ENCODE results near the gene SLC35G4.
"Not testable (repeated sequence)": the region's sequence is repeated elsewhere in the genome, so short reads cannot be mapped to it uniquely, and the experiment has no call there.

Gene SLC35G4

GRCh38 chr18:11579916-11580315 lies 29.5 kb upstream of the SLC35G4 start:
- no peaks in the 10 kb centered on the region for H3K4me1 ChIP-seq (ENCODE audit: insufficient read depth, low read length)
- no peak overlapping the region for H3K27ac ChIP-seq (ENCODE audit: low read length)
- H3K9ac ChIP-seq (ENCODE audit: low read depth, low read length) = no peak overlapping the region
- H3K9me3 ChIP-seq (ENCODE audit: insufficient read depth, low read depth, low read length) = no peaks in the 10 kb centered on the region
- H3K27me3 ChIP-seq (ENCODE audit: insufficient read depth, low read length) = no peaks in the 10 kb centered on the region
- H3K4me3 ChIP-seq (ENCODE audit: low read length) = no peak overlapping the region
- no peaks in the 10 kb centered on the region for H3K36me3 ChIP-seq (ENCODE audit: insufficient read depth, low read depth, low read length)

- no peaks in the 10 kb centered on the region for H3K4me1 ChIP-seq (ENCODE audit: insufficient read depth, low read length)
- no peaks in the 10 kb centered on the region for H3K27me3 ChIP-seq (ENCODE audit: insufficient read depth, low read length)
- H3K36me3 ChIP-seq (ENCODE audit: insufficient read depth, low read depth, low read length) = no peaks in the 10 kb centered on the region
- no peak overlapping the region for H3K4me3 ChIP-seq (ENCODE audit: low read length)
- H3K27ac ChIP-seq (ENCODE audit: low read length) = no peak overlapping the region
- H3K9ac ChIP-seq (ENCODE audit: low read depth, low read length) = no peak overlapping the region
- H3K9me3 ChIP-seq (ENCODE audit: insufficient read depth, low read depth, low read length) = no peaks in the 10 kb centered on the region
Measured at GRCh38 chr18:11581286-11581685, 28.1 kb upstream of the SLC35G4 start.

GRCh38 chr18:11585596-11585995 lies 23.8 kb upstream of the SLC35G4 start:
- Histone ChIP-seq H3K9ac (ENCODE audit: low read depth, low read length) (no peak overlapping the region), H3K36me3 (ENCODE audit: insufficient read depth, low read depth, low read length) (no peaks in the 10 kb centered on the region), H3K27me3 (ENCODE audit: insufficient read depth, low read length) (no peaks in the 10 kb centered on the region), H3K4me3 (ENCODE audit: low read length) (no peak overlapping the region), H3K4me1 (ENCODE audit: insufficient read depth, low read length) (0 out of 2 replicates have a peak, but pooled peaks cover under 1% of the 10 kb centered on the region), H3K27ac (ENCODE audit: low read length) (no peak overlapping the region), H3K9me3 (ENCODE audit: insufficient read depth, low read depth, low read length) (no peaks in the 10 kb centered on the region)

GRCh38 chr18:11586896-11587295 lies 22.5 kb upstream of the SLC35G4 start:
- H3K4me3 ChIP-seq (ENCODE audit: low read length) = no peak overlapping the region
- H3K9ac ChIP-seq (ENCODE audit: low read depth, low read length) = no peak overlapping the region
- no peaks in the 10 kb centered on the region for H3K27me3 ChIP-seq (ENCODE audit: insufficient read depth, low read length)
- H3K4me1 ChIP-seq (ENCODE audit: insufficient read depth, low read length) = 0 out of 2 replicates have a peak, but pooled peaks cover 3% of the 10 kb centered on the region
- H3K36me3 ChIP-seq (ENCODE audit: insufficient read depth, low read depth, low read length) = no peaks in the 10 kb centered on the region
- H3K9me3 ChIP-seq (ENCODE audit: insufficient read depth, low read depth, low read length) = no peaks in the 10 kb centered on the region
- H3K27ac ChIP-seq (ENCODE audit: low read length) = no peak overlapping the region

- Histone ChIP-seq H3K9me3 (ENCODE audit: insufficient read depth, low read depth, low read length) (no peaks in the 10 kb centered on the region), H3K27me3 (ENCODE audit: insufficient read depth, low read length) (no peaks in the 10 kb centered on the region), H3K36me3 (ENCODE audit: insufficient read depth, low read depth, low read length) (no peaks in the 10 kb centered on the region), H3K9ac (ENCODE audit: low read depth, low read length) (no peak overlapping the region), H3K27ac (ENCODE audit: low read length) (no peak overlapping the region), H3K4me3 (ENCODE audit: low read length) (no peak overlapping the region), H3K4me1 (ENCODE audit: insufficient read depth, low read length) (0 out of 2 replicates have a peak, but pooled peaks cover 3% of the 10 kb centered on the region)
Measured at GRCh38 chr18:11587432-11587831, 22.0 kb upstream of the SLC35G4 start.

- no peak overlapping the region for H3K4me3 ChIP-seq (ENCODE audit: low read length)
- H3K27me3 ChIP-seq (ENCODE audit: insufficient read depth, low read length) = no peaks in the 10 kb centered on the region
- no peaks in the 10 kb centered on the region for H3K9me3 ChIP-seq (ENCODE audit: insufficient read depth, low read depth, low read length)
- no peak overlapping the region for H3K27ac ChIP-seq (ENCODE audit: low read length)
- H3K36me3 ChIP-seq (ENCODE audit: insufficient read depth, low read depth, low read length) = no peaks in the 10 kb centered on the region
- 0 out of 2 replicates have a peak, but pooled peaks cover 3% of the 10 kb centered on the region for H3K4me1 ChIP-seq (ENCODE audit: insufficient read depth, low read length)
- H3K9ac ChIP-seq (ENCODE audit: low read depth, low read length) = no peak overlapping the region
Measured at GRCh38 chr18:11587846-11588245, 21.6 kb upstream of the SLC35G4 start.

- no peak overlapping the region for H3K27ac ChIP-seq (ENCODE audit: low read length)
- no peaks in the 10 kb centered on the region for H3K9me3 ChIP-seq (ENCODE audit: insufficient read depth, low read depth, low read length)
- H3K9ac ChIP-seq (ENCODE audit: low read depth, low read length) = no peak overlapping the region
- no peak overlapping the region for H3K4me3 ChIP-seq (ENCODE audit: low read length)
- no peaks in the 10 kb centered on the region for H3K36me3 ChIP-seq (ENCODE audit: insufficient read depth, low read depth, low read length)
- H3K27me3 ChIP-seq (ENCODE audit: insufficient read depth, low read length) = no peaks in the 10 kb centered on the region
- H3K4me1 ChIP-seq (ENCODE audit: insufficient read depth, low read length) = 0 out of 2 replicates have a peak, but pooled peaks cover 3% of the 10 kb centered on the region
Measured at GRCh38 chr18:11591957-11592356, 17.4 kb upstream of the SLC35G4 start.

GRCh38 chr18:11600321-11600720 lies 9.1 kb upstream of the SLC35G4 start:
- H3K36me3 ChIP-seq (ENCODE audit: insufficient read depth, low read depth, low read length) = no peaks in the 10 kb centered on the region
- H3K4me3 ChIP-seq (ENCODE audit: low read length) = no peak overlapping the region
- H3K27ac ChIP-seq (ENCODE audit: low read length) = no peak overlapping the region
- no peaks in the 10 kb centered on the region for H3K9me3 ChIP-seq (ENCODE audit: insufficient read depth, low read depth, low read length)
- no peaks in the 10 kb centered on the region for H3K4me1 ChIP-seq (ENCODE audit: insufficient read depth, low read length)
- H3K9ac ChIP-seq (ENCODE audit: low read depth, low read length) = no peak overlapping the region
- no peaks in the 10 kb centered on the region for H3K27me3 ChIP-seq (ENCODE audit: insufficient read depth, low read length)

GRCh38 chr18:11607906-11608305 lies 1.5 kb upstream of the SLC35G4 start:
- H3K36me3 ChIP-seq (ENCODE audit: insufficient read depth, low read depth, low read length) = no peaks in the 10 kb centered on the region
- no peak overlapping the region for H3K9ac ChIP-seq (ENCODE audit: low read depth, low read length)
- H3K27ac ChIP-seq (ENCODE audit: low read length) = no peak overlapping the region
- H3K9me3 ChIP-seq (ENCODE audit: insufficient read depth, low read depth, low read length) = no peaks in the 10 kb centered on the region
- no peaks in the 10 kb centered on the region for H3K27me3 ChIP-seq (ENCODE audit: insufficient read depth, low read length)
- H3K4me1 ChIP-seq (ENCODE audit: insufficient read depth, low read length) = no peaks in the 10 kb centered on the region
- H3K4me3 ChIP-seq (ENCODE audit: low read length) = no peak overlapping the region

GRCh38 chr18:11608618-11609017 lies 778 bp upstream of the SLC35G4 start:
- not testable (repeated sequence) for H3K27me3 ChIP-seq (ENCODE audit: insufficient read depth, low read length); H3K27ac ChIP-seq (ENCODE audit: low read length); H3K4me1 ChIP-seq (ENCODE audit: insufficient read depth, low read length); H3K36me3 ChIP-seq (ENCODE audit: insufficient read depth, low read depth, low read length); H3K9ac ChIP-seq (ENCODE audit: low read depth, low read length); H3K9me3 ChIP-seq (ENCODE audit: insufficient read depth, low read depth, low read length); H3K4me3 ChIP-seq (ENCODE audit: low read length)

- not testable (repeated sequence) for H3K36me3 ChIP-seq (ENCODE audit: insufficient read depth, low read depth, low read length); H3K27me3 ChIP-seq (ENCODE audit: insufficient read depth, low read length); H3K9ac ChIP-seq (ENCODE audit: low read depth, low read length); H3K9me3 ChIP-seq (ENCODE audit: insufficient read depth, low read depth, low read length); H3K4me3 ChIP-seq (ENCODE audit: low read length); H3K4me1 ChIP-seq (ENCODE audit: insufficient read depth, low read length); H3K27ac ChIP-seq (ENCODE audit: low read length)
Measured at GRCh38 chr18:11613073-11613472, 3.7 kb downstream of the SLC35G4 start.

- H3K9ac ChIP-seq (ENCODE audit: low read depth, low read length); H3K4me1 ChIP-seq (ENCODE audit: insufficient read depth, low read length); H3K36me3 ChIP-seq (ENCODE audit: insufficient read depth, low read depth, low read length); H3K27me3 ChIP-seq (ENCODE audit: insufficient read depth, low read length); H3K9me3 ChIP-seq (ENCODE audit: insufficient read depth, low read depth, low read length); H3K4me3 ChIP-seq (ENCODE audit: low read length); H3K27ac ChIP-seq (ENCODE audit: low read length): not testable (repeated sequence)
Measured at GRCh38 chr18:11613611-11614010, 4.2 kb downstream of the SLC35G4 start.

GRCh38 chr18:11614042-11614441 lies 4.6 kb downstream of the SLC35G4 start:
- H3K9me3 ChIP-seq (ENCODE audit: insufficient read depth, low read depth, low read length); H3K36me3 ChIP-seq (ENCODE audit: insufficient read depth, low read depth, low read length); H3K27ac ChIP-seq (ENCODE audit: low read length); H3K4me3 ChIP-seq (ENCODE audit: low read length); H3K4me1 ChIP-seq (ENCODE audit: insufficient read depth, low read length); H3K27me3 ChIP-seq (ENCODE audit: insufficient read depth, low read length); H3K9ac ChIP-seq (ENCODE audit: low read depth, low read length): not testable (repeated sequence)

All from iPS-20b (cell line).